Trophoblast cell (in vitro differentiated cells and primary cell): ENCODE measurements around the gene SMARCAL1.

Experiments
- DNase-seq, 2 donors: peaks; one replicate each; pipeline ENCODE4 v3.0.0-alpha.2; 2016
- H2AFZ ChIP-seq: 2 replicates; pipeline ENCODE4 v1.6.1; 2013; ENCODE audit warnings: low read length, moderate library complexity, mild to moderate bottlenecking; ENCODE audit not compliant: insufficient read depth, poor library complexity
- H2AK5ac ChIP-seq: 2 replicates; pipeline ENCODE4 v1.6.1; 2013; ENCODE audit warnings: mild to moderate bottlenecking, low read length
- H2BK120ac ChIP-seq: 2 replicates; pipeline ENCODE4 v1.6.1; 2013; ENCODE audit warnings: low read length, mild to moderate bottlenecking, moderate library complexity; ENCODE audit not compliant: insufficient read depth, poor library complexity
- H2BK12ac ChIP-seq: 2 replicates; pipeline ENCODE4 v1.6.1; 2013; ENCODE audit warnings: mild to moderate bottlenecking, low read length, moderate library complexity
- H2BK5ac ChIP-seq: 2 replicates; pipeline ENCODE4 v1.6.1; 2013; ENCODE audit warnings: low read length, low read depth, moderate library complexity, mild to moderate bottlenecking; ENCODE audit not compliant: poor library complexity
- H3K14ac ChIP-seq: 2 replicates; pipeline ENCODE4 v1.6.1; 2013; ENCODE audit warnings: mild to moderate bottlenecking, low read length
- H3K18ac ChIP-seq: 2 replicates; pipeline ENCODE4 v1.6.1; 2013; ENCODE audit warnings: mild to moderate bottlenecking, low read length
- H3K23ac ChIP-seq: 2 replicates; pipeline ENCODE4 v1.6.1; 2013; ENCODE audit warnings: low read length
- H3K27ac ChIP-seq: 2 replicates; pipeline ENCODE4 v1.5.1; 2013; ENCODE audit warnings: low read depth, mild to moderate bottlenecking, inconsistent platforms, low read length, moderate library complexity
- H3K27me3 ChIP-seq: 2 replicates; pipeline ENCODE4 v1.6.1; 2013; ENCODE audit warnings: inconsistent platforms, mild to moderate bottlenecking, low read length, moderate library complexity; ENCODE audit not compliant: insufficient read depth
- H3K36me3 ChIP-seq, 2 experiments: 1 replicate in 1 of 2; 2 replicates in 1 of 2; pipeline ENCODE4 v1.6.1; 2013; ENCODE audit warnings: low read length in 2 of 2, mild to moderate bottlenecking in 2 of 2, moderate library complexity in 1 of 2; ENCODE audit not compliant: insufficient read depth in 2 of 2, control insufficient read depth in 1 of 2
- H3K4ac ChIP-seq: 2 replicates; pipeline ENCODE4 v1.6.1; 2013; ENCODE audit warnings: low read depth, mild to moderate bottlenecking, low read length, moderate library complexity
- H3K4me1 ChIP-seq, 2 experiments: 1 replicate in 1 of 2; 2 replicates in 1 of 2; pipeline ENCODE4 v1.6.1; 2013; ENCODE audit warnings: low read length in 2 of 2, mild to moderate bottlenecking in 2 of 2, moderate library complexity in 1 of 2; ENCODE audit not compliant: insufficient read depth in 2 of 2, control insufficient read depth in 1 of 2
- H3K4me2 ChIP-seq: 2 replicates; pipeline ENCODE4 v1.6.1; 2013; ENCODE audit warnings: inconsistent platforms, mild to moderate bottlenecking, low read length, moderate library complexity
- H3K4me3 ChIP-seq: 2 replicates; pipeline ENCODE4 v1.5.1; 2013; ENCODE audit warnings: mild to moderate bottlenecking, low read depth, low read length, inconsistent platforms
- H3K79me1 ChIP-seq: one replicate; pipeline ENCODE4 v1.6.1; 2013; ENCODE audit warnings: low read length
- H3K79me2 ChIP-seq: 2 replicates; pipeline ENCODE4 v1.6.1; 2013; ENCODE audit warnings: low read length, mild to moderate bottlenecking; ENCODE audit not compliant: control insufficient read depth, insufficient read depth, poor library complexity
- H3K9ac ChIP-seq: 2 replicates; pipeline ENCODE4 v1.6.1; 2013; ENCODE audit warnings: mild to moderate bottlenecking, low read length
- H3K9me3 ChIP-seq: 2 replicates; pipeline ENCODE4 v1.6.1; 2013; ENCODE audit warnings: low read depth, mild to moderate bottlenecking, control low read depth, inconsistent platforms, low read length; ENCODE audit not compliant: insufficient read depth
- H4K12ac ChIP-seq: 2 replicates; pipeline ENCODE4 v1.6.1; 2013; ENCODE audit warnings: low read depth, mild to moderate bottlenecking, low read length, moderate library complexity
- H4K8ac ChIP-seq: 2 replicates; pipeline ENCODE4 v1.6.1; 2013; ENCODE audit warnings: low read depth, mild to moderate bottlenecking, low read length, moderate library complexity
- H4K91ac ChIP-seq: one replicate; pipeline ENCODE4 v1.6.1; 2013; ENCODE audit warnings: low read depth, mild to moderate bottlenecking, low read length, moderate library complexity
- WGBS: extraction: QIAGEN DNeasy Blood & Tissue Kit; methylation state at CpG from one replicate; pipeline ENCODE4 v1.1.7; 2013; ENCODE audit warnings: missing lambda C conversion rate; ENCODE audit not compliant: insufficient read length, insufficient coverage; ENCODE audit errors: extremely low coverage; 5-methylcytosine and 5-hydroxymethylcytosine counted together

SMARCAL1 gene

GRCh38 chr2:216448829-216449228 lies 36.5 kb downstream of the SMARCAL1 start:
- no peak overlapping the region for H3K4me3 ChIP-seq
- no peak overlapping the region for H3K14ac ChIP-seq
- no peak overlapping the region for H2BK5ac ChIP-seq
- H3K27me3 ChIP-seq = no peaks in the 10 kb centered on the region
- peaks cover 3% of the 10 kb centered on the region for H3K9me3 ChIP-seq
- no peak for DNase-seq
- no peak overlapping the region for H2AK5ac ChIP-seq
- H2BK12ac ChIP-seq = no peak overlapping the region
- no peak overlapping the region for H4K91ac ChIP-seq
- H4K12ac ChIP-seq = no peak overlapping the region
- H3K4me2 ChIP-seq = no peak overlapping the region
- H3K23ac ChIP-seq = no peak overlapping the region
- no peak overlapping the region for H2AFZ ChIP-seq
- H3K18ac ChIP-seq = no peak overlapping the region
- no peak overlapping the region for H3K9ac ChIP-seq
- no peak overlapping the region for H3K27ac ChIP-seq
- H2BK120ac ChIP-seq = no peak overlapping the region
- no peak overlapping the region for H4K8ac ChIP-seq
- no peaks in the 10 kb centered on the region for H3K79me1 ChIP-seq
- no peaks in the 10 kb centered on the region for H3K4me1 ChIP-seq
- no peak overlapping the region for H3K4ac ChIP-seq
- H3K79me2 ChIP-seq = no peaks in the 10 kb centered on the region
- peaks cover 25 to 30% of the 10 kb centered on the region in 2 experiments for H3K36me3 ChIP-seq

- Histone ChIP-seq H2AK5ac (no peak overlapping the region), H4K8ac (no peak overlapping the region), H3K18ac (no peak overlapping the region), H2BK5ac (no peak overlapping the region), H3K36me3 (peaks cover 33 to 36% of the 10 kb centered on the region in 2 experiments), H3K27me3 (no peaks in the 10 kb centered on the region), H3K9ac (no peak overlapping the region), H3K79me2 (no peaks in the 10 kb centered on the region), H3K14ac (no peak overlapping the region), H3K4me1 (no peaks in the 10 kb centered on the region), H4K91ac (no peak overlapping the region), H2BK12ac (no peak overlapping the region), H3K23ac (no peak overlapping the region), H2BK120ac (no peak overlapping the region), H3K4me2 (no peak overlapping the region), H3K9me3 (peaks cover 9% of the 10 kb centered on the region), H3K4ac (no peak overlapping the region), H3K79me1 (no peaks in the 10 kb centered on the region), H2AFZ (no peak overlapping the region), H3K4me3 (no peak overlapping the region), H4K12ac (no peak overlapping the region), H3K27ac (no peak overlapping the region)
- DNase-seq = no peak
Measured at GRCh38 chr2:216450346-216450745, 38.1 kb downstream of the SMARCAL1 start.

- no peak overlapping the region for H3K27ac ChIP-seq
- H3K14ac ChIP-seq = no peak overlapping the region
- no peak overlapping the region for H4K8ac ChIP-seq
- no peaks in the 10 kb centered on the region for H3K4me1 ChIP-seq
- H3K4ac ChIP-seq = no peak overlapping the region
- H3K36me3 ChIP-seq = peaks cover 34 to 38% of the 10 kb centered on the region in 2 experiments
- no peak overlapping the region for H3K4me2 ChIP-seq
- H3K18ac ChIP-seq = no peak overlapping the region
- DNase-seq = no peak
- H3K79me1 ChIP-seq = no peaks in the 10 kb centered on the region
- no peak overlapping the region for H2BK12ac ChIP-seq
- no peaks in the 10 kb centered on the region for H3K27me3 ChIP-seq
- H2BK120ac ChIP-seq = no peak overlapping the region
- no peak overlapping the region for H2BK5ac ChIP-seq
- H4K12ac ChIP-seq = no peak overlapping the region
- H2AK5ac ChIP-seq = no peak overlapping the region
- peaks cover 10% of the 10 kb centered on the region for H3K9me3 ChIP-seq
- H3K9ac ChIP-seq = no peak overlapping the region
- no peak overlapping the region for H4K91ac ChIP-seq
- no peak overlapping the region for H3K4me3 ChIP-seq
- no CpG with 5 or more reads among the region's 7 CpGs for whole genome bisulfite sequencing
- H2AFZ ChIP-seq = no peak overlapping the region
- H3K23ac ChIP-seq = no peak overlapping the region
- no peaks in the 10 kb centered on the region for H3K79me2 ChIP-seq
Measured at GRCh38 chr2:216450784-216451183, 38.5 kb downstream of the SMARCAL1 start.

GRCh38 chr2:216453955-216454614 lies 41.8 kb downstream of the SMARCAL1 start:
- peaks cover 7% of the 10 kb centered on the region for H3K9me3 ChIP-seq
- no peaks in the 10 kb centered on the region for H3K4me1 ChIP-seq
- no peak overlapping the region for H4K8ac ChIP-seq
- H3K4me3 ChIP-seq = no peak overlapping the region
- H4K91ac ChIP-seq = no peak overlapping the region
- no peak overlapping the region for H3K18ac ChIP-seq
- no peak overlapping the region for H3K23ac ChIP-seq
- no peak overlapping the region for H3K27ac ChIP-seq
- no peak overlapping the region for H3K4ac ChIP-seq
- H3K14ac ChIP-seq = no peak overlapping the region
- no peak overlapping the region for H2BK5ac ChIP-seq
- H3K79me1 ChIP-seq = no peaks in the 10 kb centered on the region
- H2AFZ ChIP-seq = no peak overlapping the region
- DNase-seq = no peak
- WGBS = no CpG with 5 or more reads among the region's 4 CpGs
- no peaks in the 10 kb centered on the region for H3K27me3 ChIP-seq
- H4K12ac ChIP-seq = no peak overlapping the region
- no peaks in the 10 kb centered on the region for H3K79me2 ChIP-seq
- no peak overlapping the region for H2BK12ac ChIP-seq
- H3K36me3 ChIP-seq = peaks cover 20 to 22% of the 10 kb centered on the region in 2 experiments
- no peak overlapping the region for H2BK120ac ChIP-seq
- H3K4me2 ChIP-seq = no peak overlapping the region
- H3K9ac ChIP-seq = no peak overlapping the region
- H2AK5ac ChIP-seq = no peak overlapping the region
